Stimulated activated CD4-positive, alpha-beta T cell treated with anti-CD3 and anti-CD28 coated beads, Interleukin-4, amount 100 ng/mL, for 1 hour (primary cell): Measurements from ENCODE around the gene VSTM5.
"Not testable (repeated sequence)": the region's sequence is repeated elsewhere in the genome, so short reads cannot be mapped to it uniquely, and the experiment has no call there.

Experiments used
- DNase-seq: peaks from one replicate; pipeline ENCODE4 v3.0.0-alpha.2; 2020

Gene VSTM5

DNA sequence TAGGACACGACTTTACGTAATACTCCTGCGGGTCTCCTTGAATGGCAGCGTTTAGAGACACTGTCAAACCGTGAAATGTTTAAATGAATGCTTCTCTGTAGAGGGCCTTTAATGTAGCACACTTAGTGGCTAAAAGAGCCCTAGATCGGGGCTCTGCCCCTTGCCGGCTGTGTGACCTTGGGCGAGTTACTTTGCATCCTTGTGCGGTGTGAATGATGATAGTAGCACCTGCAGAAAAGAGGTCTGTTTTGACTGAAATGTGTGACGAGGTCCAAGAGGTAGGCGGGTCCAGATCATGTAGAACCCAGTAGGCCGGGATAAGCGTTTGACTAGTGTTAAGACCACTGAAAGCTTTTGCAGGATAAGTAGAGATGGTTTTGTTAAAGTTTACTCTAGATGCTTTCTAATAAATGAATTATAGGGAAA, 65.5 kb downstream of the VSTM5 start:
- DNase-seq = no peak

GRCh38 chr11:93784145-93784934, 66.1 kb downstream of the VSTM5 start, which contains the start of gene MED17:
MED17 (plus strand) TSS chr11:93784282; CDS start chr11:93784514, 232 bp downstream.
- DNase-seq = peak; percentile 88

DNA sequence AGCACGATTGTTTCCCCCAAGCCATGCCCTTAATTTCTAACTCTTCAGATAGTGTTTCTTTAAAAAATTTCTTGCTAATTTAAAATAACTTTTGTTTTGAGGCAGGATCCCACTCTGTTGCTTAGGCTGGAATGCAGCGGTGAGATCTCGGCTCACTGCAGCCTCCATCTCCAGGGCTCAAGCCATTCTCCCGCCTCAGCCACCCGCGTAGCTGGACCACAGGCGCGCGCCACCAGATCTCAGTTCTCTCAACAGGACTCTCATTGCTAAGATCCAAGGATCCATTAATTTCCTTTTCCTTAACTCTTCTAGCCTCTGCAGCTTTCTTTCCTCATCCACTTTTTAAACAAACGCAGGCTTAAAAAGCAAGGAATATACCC, 66.7 kb downstream of the VSTM5 start:
- no peak for DNase-seq

DNA sequence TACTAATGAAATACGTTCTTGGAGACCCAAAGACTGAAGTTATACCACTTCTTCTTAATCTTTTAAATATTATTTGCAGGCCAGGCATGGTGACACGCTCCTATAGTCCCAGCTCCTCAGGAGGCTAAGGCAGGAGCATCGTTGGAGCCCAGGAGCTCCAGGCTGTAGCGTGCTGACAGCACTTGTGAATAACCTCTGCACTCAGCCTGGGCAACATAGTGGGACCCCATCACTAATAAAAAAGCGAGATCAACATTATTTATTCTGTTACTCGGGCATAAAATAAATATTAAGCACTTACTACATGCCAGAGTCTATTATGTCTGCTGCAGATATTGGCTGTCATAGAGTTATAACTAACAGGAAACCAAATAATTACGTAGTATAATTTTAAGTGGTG, 67.1 kb downstream of the VSTM5 start:
- DNase-seq = no peak

GRCh38 chr11:93775289-93775688, 75.1 kb downstream of the VSTM5 start:
- DNase-seq = no peak

- not testable (repeated sequence) for DNase-seq
These were observed 75.9 kb downstream of the VSTM5 start for GRCh38 chr11:93774560-93774959.

DNA sequence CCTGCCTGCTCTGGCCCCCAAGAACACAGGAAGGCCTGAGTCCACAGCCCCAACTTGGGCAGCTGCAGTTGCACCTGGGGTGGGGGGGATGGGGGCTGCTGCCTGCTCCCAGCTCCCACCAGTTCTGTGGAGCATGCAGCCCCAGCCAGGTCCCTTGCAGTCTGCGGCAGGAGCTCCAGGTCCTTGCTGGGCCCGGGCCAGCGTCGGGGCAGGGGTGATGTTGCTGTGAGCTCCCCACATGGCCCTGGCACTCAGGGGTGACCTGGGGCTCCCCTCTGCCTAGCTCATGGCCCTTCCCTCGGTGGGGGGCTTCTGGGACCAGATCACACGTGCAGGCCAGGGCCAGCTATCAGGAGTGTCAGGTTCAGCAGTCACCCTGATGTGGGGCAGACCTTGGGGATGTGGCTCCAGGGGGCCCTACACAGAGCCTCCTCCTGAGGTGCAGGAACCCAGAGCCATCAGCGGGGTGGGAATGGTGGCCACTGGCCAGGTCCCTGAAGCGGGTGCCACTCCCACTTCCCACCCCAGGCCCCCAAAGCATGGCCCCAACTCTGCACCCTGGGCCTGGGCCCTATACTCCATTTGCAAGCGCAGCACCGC, 76.7 kb downstream of the VSTM5 start:
- DNase-seq = no peak

- DNase-seq = no peak
These were observed 77.4 kb downstream of the VSTM5 start for GRCh38 chr11:93773045-93773477.

GRCh38 chr11:93772123-93772522, 78.3 kb downstream of the VSTM5 start:
- DNase-seq = no peak

DNA sequence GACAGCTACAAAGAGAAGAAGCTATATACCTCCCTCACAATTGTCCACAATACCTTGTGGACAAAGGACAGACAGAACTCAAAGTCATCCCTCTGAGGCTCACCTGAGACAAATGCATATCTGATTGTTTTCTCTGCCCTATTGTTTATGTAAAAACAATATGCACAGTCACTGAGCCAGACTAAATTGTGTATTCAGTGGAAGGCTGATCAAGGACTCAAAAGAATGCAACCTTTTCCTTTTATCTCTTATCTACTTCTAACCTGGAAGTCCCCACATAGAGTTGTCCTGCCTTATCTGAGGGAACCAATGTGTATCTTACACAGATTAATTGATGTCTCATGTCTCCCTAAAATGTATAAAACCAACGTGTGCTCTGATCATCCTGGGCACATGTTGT, 80.3 kb downstream of the VSTM5 start:
- no peak for DNase-seq
